Stomach smooth muscle (tissue), 2 donors: ENCODE data around the gene MMP23B.
"Not testable (repeated sequence)": the region's sequence is repeated elsewhere in the genome, so short reads cannot be mapped to it uniquely, and the experiment has no call there.

Experiments used
- H3K27ac ChIP-seq: one replicate; pipeline ENCODE4 v1.7.0; 2013; ENCODE audit warnings: mild to moderate bottlenecking, low read length, inconsistent platforms
- H3K27me3 ChIP-seq, 2 donors: one replicate each; pipeline ENCODE4 v1.7.0; 2013; ENCODE audit warnings: low read length in 2 of 2; ENCODE audit not compliant: insufficient read depth in 2 of 2, control insufficient read depth in 1 of 2
- H3K36me3 ChIP-seq, 2 donors: one replicate each; pipeline ENCODE4 v1.7.0; 2013; ENCODE audit warnings: low read length in 2 of 2; ENCODE audit not compliant: control insufficient read depth in 2 of 2, insufficient read depth in 2 of 2
- H3K4me1 ChIP-seq: one replicate; pipeline ENCODE4 v1.7.0; 2013; ENCODE audit warnings: low read length; ENCODE audit not compliant: control insufficient read depth, insufficient read depth
- H3K4me3 ChIP-seq, 2 donors: one replicate each; pipeline ENCODE4 v1.7.0; 2013; ENCODE audit warnings: low read length in 2 of 2
- H3K9ac ChIP-seq, 2 donors: one replicate each; pipeline ENCODE4 v1.7.0; 2013; ENCODE audit warnings: low read length in 2 of 2, mild to moderate bottlenecking in 1 of 2
- H3K9me3 ChIP-seq, 2 donors: one replicate each; pipeline ENCODE4 v1.7.0; 2013; ENCODE audit warnings: low read length in 2 of 2; ENCODE audit not compliant: control insufficient read depth in 2 of 2
- donor health status: healthy.
- donor health status: Pancreatic carcinoma.

The MMP23B gene

DNA sequence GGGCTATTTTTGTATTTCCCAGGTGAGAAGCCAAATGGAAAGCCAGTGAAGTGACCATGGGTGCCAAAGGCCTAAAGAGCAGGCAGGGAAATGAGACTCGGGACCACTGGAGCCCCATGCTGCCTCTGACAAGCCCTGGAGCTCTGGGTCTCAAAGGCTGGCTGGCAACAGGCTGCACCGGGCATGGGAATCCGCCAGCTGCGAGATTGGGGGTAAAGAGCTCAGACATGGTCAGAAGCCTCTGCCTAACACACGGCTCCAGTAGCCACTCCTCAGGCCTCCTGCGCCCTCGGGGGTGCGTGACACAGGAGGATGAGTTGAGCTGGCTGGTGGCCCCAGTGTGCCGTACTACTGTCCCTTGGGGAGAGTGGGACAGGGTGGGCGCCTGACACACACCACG lies 32.3 kb downstream of the MMP23B start:
- not testable (repeated sequence) for H3K9ac ChIP-seq, H3K4me3 ChIP-seq, H3K9me3 ChIP-seq, H3K4me1 ChIP-seq, H3K27ac ChIP-seq, H3K27me3 ChIP-seq
- peaks cover 13 to 19% of the 10 kb centered on the region in 2 donors for H3K36me3 ChIP-seq

DNA sequence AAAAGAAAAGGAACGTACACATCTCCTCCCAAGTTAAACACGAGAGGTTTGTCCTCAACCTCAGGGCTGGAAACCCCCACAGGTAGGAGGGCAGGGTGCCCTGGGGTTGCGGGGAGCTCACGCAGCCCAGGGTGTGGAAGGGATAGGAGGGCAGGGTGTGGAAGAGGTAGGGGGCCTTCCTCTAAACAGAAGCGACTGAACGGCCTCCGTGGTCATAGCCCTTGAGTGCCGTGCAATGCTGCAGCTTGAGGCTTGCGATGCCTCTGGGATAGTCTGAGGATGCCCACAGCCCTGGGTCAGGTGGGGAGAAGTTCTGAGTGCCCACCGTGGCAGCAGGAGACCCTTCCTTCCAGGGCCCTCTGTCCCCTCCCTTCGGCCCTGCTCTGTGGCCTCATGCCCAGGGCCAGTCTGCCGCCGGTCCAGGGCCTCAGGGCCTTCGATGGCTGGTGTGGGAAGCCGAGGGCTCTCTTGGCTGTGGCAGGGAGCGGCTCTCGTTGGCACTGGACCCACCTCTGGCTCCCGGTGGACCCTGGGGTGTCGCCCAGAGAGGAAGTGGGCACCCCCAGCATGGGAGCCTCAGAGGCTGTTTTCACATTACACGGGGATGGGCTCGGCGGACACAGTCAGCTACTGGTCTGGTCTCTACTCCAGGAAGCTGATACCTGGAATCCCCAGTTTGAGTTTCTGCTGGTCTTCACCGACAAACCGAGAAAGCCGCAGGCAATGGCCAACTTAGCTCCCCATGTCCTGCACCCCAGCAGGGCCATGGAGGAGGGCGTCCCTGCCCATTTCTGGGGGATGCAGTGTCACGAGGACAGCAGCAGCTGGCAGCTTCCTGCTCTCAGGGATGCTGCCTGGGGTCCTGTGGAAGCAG lies 33.2 kb downstream of the MMP23B start:
- Histone ChIP-seq H3K4me1 (no peaks in the 10 kb centered on the region), H3K27ac (no peak overlapping the region), H3K4me3 (no peak overlapping the region), H3K9ac (no peak overlapping the region), H3K9me3 (no peaks in the 10 kb centered on the region), H3K27me3 (no peaks in the 10 kb centered on the region), H3K36me3 (peaks cover 16 to 23% of the 10 kb centered on the region in 2 donors)

DNA sequence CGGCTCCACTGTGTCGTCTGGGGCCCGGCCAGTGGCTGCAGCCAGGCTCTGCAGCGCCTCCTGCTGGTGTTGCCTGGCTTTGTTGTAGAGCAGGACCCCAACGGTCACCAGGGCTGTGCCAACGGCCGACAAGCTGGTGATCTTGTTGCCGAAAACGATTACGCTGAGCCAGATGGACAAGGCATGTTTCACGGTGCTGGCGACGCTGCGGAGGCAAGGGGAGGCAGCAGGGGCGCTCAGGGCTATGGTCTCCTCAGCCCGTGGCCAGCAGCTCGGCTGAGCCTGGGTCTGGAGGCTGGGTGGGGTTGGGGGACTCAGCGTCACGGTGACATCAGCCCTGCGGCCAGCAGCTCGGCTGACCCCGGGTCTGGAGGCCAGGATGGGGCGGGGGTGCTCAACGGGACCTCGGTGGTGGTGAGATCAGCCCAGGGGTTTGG lies 33.9 kb downstream of the MMP23B start:
- Histone ChIP-seq H3K4me1 (no peaks in the 10 kb centered on the region), H3K27me3 (no peaks in the 10 kb centered on the region), H3K36me3 (peaks cover 16 to 25% of the 10 kb centered on the region in 2 donors), H3K9me3 (no peaks in the 10 kb centered on the region), H3K4me3 (no peak overlapping the region), H3K9ac (no peak overlapping the region), H3K27ac (no peak overlapping the region)

DNA sequence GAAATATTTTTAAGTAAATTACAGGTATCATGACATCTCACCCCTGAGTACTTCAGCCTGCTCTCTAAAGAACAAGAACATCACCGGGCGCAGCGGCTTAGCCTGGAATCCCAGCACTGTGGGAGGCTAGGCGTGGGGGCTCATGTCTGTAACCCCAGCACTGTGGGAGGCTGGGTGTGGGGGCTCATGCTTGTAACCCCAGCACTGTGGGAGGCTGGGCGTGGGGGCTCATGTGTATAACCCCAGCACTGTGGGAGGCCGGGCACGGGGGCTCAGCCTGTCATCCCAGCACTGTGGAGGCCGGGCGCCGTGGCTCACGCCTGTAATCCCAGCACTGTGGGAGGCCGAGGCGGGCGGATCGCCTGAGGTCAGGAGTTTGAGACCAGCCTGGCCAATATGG lies 34.6 kb downstream of the MMP23B start:
- Histone ChIP-seq H3K9ac (no peak overlapping the region), H3K27me3 (no peaks in the 10 kb centered on the region), H3K36me3 (peaks cover 22 to 31% of the 10 kb centered on the region in 2 donors), H3K4me1 (no peaks in the 10 kb centered on the region), H3K4me3 (no peak overlapping the region), H3K27ac (no peak overlapping the region), H3K9me3 (no peaks in the 10 kb centered on the region)

DNA sequence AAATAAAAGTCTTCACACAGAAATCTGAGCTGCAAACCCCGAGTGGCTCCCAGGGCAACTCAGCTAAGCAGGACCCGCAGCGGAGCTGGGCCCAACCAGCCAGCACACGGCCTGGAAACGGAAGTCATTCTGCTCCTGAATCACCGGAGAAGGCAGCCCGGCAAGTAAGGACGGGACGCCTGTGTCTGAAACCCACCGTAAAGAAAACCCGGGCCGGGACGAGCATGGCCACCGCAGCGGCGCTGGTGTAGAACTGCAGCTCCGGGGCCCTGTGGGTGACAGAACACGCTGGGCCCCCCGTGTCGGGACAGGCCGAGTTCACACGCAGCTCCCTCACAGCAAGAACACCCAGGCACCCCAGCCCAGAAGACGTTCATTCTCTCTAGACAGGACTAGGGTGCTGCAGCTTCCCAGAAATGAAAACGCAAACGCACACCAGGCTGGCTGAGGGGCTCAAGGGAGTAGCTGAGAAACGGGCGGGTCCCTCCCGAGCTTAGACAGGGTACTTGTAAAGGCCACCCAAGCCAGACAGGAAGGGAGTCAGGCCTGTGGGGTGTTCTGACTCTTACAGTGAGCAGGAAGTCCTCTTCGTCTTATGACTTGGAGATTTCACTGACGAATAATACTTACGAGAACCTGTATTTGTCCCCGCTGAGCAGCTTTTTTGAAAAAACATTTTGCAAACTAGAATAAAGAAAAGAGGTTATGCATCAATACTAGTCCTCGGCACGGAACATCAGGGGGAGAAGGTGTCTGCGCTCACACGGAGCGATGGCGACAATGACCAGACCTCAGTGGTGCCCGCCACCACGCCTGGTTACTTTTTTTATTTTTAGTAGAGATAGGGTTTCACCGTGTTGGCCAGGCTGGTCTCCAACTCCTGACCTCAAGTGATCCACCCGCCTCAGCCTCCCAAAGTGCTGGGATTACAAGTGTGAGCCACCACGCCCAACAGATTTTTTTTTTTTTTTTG lies 37.8 kb downstream of the MMP23B start:
- peaks cover 26 to 36% of the 10 kb centered on the region in 2 donors for H3K36me3 ChIP-seq
- no peaks in the 10 kb centered on the region for H3K27me3 ChIP-seq
- no peaks in the 10 kb centered on the region for H3K9me3 ChIP-seq
- H3K4me1 ChIP-seq: no peaks in the 10 kb centered on the region
- no peak overlapping the region for H3K27ac ChIP-seq
- H3K4me3 ChIP-seq: no peak overlapping the region
- no peak overlapping the region for H3K9ac ChIP-seq

DNA sequence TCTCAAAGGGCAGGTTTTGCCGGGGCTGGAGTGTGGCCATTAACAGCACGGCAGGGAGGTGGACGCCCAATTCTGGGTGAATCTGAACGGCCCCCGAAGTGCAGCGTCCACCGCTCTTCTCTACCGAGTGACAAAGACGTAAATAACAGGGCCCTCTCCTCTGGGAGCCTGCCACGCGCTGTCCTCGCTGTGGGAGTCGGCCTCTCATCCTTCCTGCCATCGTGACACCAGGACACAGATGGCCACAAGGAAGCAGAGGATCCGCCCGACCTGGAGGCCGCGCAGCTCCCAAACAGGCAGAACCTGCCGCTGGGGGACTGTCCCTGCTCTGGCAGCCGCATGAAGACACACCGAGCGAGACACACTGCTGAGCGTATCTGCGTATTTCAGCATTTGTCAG lies 38.9 kb downstream of the MMP23B start:
- Histone ChIP-seq H3K4me1 (no peaks in the 10 kb centered on the region), H3K36me3 (peaks cover 15 to 25% of the 10 kb centered on the region in 2 donors), H3K27ac (no peak overlapping the region), H3K9ac (no peak overlapping the region), H3K27me3 (no peaks in the 10 kb centered on the region), H3K4me3 (no peak overlapping the region), H3K9me3 (no peaks in the 10 kb centered on the region)

DNA sequence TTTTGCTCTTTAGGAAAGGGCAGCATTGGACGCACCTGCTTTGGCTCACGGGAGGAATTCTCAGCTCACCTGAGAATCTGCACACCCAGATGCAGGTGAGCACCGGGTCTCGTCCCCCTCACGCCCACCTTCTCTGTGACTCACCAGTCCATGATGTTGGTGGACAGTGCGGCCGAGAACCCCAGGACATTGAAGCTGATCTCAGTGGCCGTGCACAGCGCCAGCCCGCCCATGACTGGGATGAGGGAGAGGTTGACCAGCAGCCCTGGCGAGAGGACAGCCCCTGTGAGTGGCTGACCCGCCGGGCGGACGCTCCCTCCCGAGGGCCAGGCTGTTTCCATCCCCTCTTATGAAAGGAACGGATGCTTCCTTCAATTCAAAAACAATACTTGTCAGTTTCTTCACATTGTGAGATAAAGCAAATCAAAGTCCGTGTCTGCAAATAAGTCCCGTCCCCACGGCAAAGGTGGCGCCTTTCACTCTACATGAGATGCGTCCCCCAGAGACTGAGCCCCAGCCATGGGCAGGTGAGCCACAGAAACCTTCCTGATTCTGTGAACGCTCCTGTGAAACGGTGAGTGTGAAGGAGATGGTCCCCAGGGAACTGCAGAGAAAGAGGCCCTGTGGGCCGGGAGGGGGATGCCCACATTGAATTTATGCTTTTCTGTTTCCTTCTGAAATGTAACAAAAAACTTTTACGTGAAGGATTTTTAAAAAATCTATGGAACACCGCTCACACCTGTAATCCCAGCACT lies 39.6 kb downstream of the MMP23B start:
- Histone ChIP-seq H3K4me3 (no peak overlapping the region), H3K27ac (no peak overlapping the region), H3K4me1 (no peaks in the 10 kb centered on the region), H3K27me3 (no peaks in the 10 kb centered on the region), H3K9ac (no peak overlapping the region), H3K36me3 (peaks cover 13 to 18% of the 10 kb centered on the region in 2 donors), H3K9me3 (no peaks in the 10 kb centered on the region)

DNA sequence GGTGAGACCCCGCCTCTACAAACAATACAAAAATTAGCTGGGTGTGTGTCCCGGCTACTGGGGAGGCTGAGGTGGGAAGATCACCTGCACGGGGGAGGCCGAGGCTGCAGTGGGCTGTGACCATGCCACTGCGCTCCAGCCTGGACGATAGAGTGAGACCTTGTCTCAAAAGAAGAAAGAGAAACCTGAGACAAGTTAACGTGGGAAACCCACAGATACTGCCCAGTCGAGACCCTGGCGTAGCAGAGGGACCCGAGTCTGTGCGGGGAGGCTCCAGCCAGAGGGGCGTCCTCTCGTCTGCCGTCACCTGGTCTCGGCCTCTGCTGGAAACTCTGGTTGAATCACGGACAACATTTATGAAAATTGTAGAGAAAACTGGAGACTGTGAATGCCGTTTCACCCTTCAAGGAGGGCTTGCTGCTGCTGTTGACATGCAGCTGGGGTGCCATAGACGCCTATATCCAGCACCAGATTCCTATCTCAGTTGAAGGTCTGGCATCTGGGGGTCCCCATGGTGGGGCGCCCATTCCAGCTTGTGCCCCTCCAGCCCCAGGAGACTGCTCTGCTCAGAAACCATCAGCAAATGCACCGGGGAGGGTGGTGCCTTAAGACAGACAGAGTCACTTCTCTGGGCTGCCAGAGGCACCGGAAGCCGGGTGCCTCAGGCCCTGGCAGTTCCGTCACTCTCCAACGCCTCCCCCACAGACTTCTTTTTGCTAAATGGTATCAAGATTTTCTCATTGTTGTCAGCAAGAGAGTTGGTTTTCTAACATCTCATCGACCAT lies 40.4 kb downstream of the MMP23B start:
- H3K9ac ChIP-seq: no peak overlapping the region
- no peaks in the 10 kb centered on the region for H3K4me1 ChIP-seq
- peaks cover 13 to 18% of the 10 kb centered on the region in 2 donors for H3K36me3 ChIP-seq
- no peak overlapping the region for H3K27ac ChIP-seq
- H3K27me3 ChIP-seq: no peaks in the 10 kb centered on the region
- H3K4me3 ChIP-seq: no peak overlapping the region
- no peaks in the 10 kb centered on the region for H3K9me3 ChIP-seq

DNA sequence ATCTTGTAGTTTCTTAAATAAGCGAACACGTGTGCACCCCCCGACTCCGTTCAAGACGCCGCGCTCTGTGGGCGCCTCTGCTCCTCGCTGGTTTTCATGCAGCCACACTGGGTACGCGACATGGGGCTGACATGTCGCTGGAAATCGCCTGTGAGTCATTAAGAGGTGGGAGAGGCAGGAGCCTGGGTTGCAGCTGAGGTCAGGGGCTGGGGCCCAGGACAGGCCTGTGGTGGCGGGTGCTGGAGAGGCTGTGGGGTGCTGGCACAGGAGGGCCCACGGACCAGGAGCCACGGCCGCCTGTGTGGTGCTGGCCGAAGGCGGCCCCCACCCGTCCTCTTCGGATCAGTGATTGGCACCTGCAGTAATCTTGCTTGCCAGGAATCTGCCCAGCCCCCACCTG lies 42.8 kb downstream of the MMP23B start:
- not testable (repeated sequence) for H3K9ac ChIP-seq, H3K4me3 ChIP-seq, H3K9me3 ChIP-seq, H3K27ac ChIP-seq, H3K27me3 ChIP-seq
- H3K4me1 ChIP-seq: peaks cover 11% of the 10 kb centered on the region
- H3K36me3 ChIP-seq: peaks cover 11 to 13% of the 10 kb centered on the region in 2 donors

DNA sequence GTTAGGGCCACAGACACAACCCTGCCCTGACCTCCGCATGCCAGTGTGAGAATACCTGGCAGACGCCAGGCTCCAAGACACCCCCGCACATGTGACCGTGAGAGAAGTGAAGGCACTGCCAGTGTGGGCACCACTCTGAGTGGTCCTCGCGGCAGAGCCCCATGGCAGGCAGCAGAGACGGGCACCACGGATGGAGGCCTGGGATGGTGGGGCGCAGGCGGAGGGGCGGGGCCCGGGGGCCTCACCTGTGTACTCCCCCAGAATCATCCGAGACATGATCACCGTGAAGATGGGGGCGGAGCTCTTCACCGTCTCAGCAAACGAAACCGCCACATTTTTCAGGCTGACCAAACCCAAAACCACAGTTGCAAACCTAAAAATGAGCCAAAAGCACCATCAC lies 43.2 kb downstream of the MMP23B start:
- not testable (repeated sequence) for H3K27ac ChIP-seq, H3K27me3 ChIP-seq, H3K4me3 ChIP-seq, H3K9ac ChIP-seq, H3K9me3 ChIP-seq
- Histone ChIP-seq H3K4me1 (peaks cover 11% of the 10 kb centered on the region), H3K36me3 (peaks cover 11 to 13% of the 10 kb centered on the region in 2 donors)
